Measurements from ENCODE around the gene LLGL2.

DNA sequence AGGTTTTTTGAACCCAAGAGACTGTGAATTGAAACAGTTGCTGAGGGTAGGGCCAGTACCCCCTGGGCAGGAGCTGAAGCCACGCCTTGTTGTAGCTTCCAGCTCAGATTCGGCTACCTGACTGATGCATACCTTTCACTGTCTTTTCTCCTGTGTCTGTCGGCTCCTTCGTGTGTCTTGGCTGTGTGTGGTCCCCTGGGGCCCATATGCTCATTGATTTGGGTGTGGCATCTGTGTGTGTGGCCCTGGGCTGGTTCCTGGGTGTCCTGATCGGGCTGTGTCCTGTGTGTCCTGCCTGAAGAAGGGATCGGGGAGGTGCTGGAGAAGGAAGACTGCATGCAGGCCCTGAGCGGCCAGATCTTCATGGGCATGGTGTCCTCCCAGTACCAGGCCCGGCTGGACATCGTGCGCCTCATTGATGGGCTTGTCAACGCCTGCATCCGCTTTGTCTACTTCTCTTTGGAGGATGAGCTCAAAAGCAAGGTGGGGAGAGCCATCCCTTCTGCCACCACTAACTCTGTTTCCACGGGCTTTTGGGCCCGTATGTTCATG, 31.1 kb upstream of the LLGL2 start:
- TF ChIP-seq, protein P1, sequence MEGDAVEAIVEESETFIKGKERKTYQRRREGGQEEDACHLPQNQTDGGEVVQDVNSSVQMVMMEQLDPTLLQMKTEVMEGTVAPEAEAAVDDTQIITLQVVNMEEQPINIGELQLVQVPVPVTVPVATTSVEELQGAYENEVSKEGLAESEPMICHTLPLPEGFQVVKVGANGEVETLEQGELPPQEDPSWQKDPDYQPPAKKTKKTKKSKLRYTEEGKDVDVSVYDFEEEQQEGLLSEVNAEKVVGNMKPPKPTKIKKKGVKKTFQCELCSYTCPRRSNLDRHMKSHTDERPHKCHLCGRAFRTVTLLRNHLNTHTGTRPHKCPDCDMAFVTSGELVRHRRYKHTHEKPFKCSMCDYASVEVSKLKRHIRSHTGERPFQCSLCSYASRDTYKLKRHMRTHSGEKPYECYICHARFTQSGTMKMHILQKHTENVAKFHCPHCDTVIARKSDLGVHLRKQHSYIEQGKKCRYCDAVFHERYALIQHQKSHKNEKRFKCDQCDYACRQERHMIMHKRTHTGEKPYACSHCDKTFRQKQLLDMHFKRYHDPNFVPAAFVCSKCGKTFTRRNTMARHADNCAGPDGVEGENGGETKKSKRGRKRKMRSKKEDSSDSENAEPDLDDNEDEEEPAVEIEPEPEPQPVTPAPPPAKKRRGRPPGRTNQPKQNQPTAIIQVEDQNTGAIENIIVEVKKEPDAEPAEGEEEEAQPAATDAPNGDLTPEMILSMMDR (conservative IDR thresholded peaks at IDR 0.05 in 1 of 2, IDR thresholded peaks at IDR 0.05 in 1 of 2; ENCODE audit: extremely low read depth in 1 of 2, insufficient read depth in 1 of 2, low read depth in 1 of 2, low read length in 2 of 2), result no peak
- TF ChIP-seq EZH2 (IDR thresholded peaks at IDR 0.05; ENCODE audit: borderline replicate concordance, low read length), result no peak
